ENCODE data around the gene TNPO1.
"Not testable (repeated sequence)": the region's sequence is repeated elsewhere in the genome, so short reads cannot be mapped to it uniquely, and the experiment has no call there.

TNPO1 gene

GRCh38 chr5:72908664-72909063, 92.2 kb downstream of the TNPO1 start:
- Mint-ChIP-seq H3K9me3 (no peaks in the 10 kb centered on the region), H3K27me3 (no peaks in the 10 kb centered on the region), H3K36me3 (ENCODE audit: low read depth) (peaks cover 79% of the 10 kb centered on the region), H3K4me1 (ENCODE audit: low read depth) (peaks cover 4% of the 10 kb centered on the region), H3K4me3 (no peak overlapping the region), H3K27ac (no peak overlapping the region)
- DNase-seq = no peak

GRCh38 chr5:72917371-72917776, 100.9 kb downstream of the TNPO1 start:
- H3K9me3 Mint-ChIP-seq = no peaks in the 10 kb centered on the region
- no peak overlapping the region for H3K27ac Mint-ChIP-seq
- no peak overlapping the region for H3K4me3 Mint-ChIP-seq
- H3K4me1 Mint-ChIP-seq (ENCODE audit: low read depth) = no peaks in the 10 kb centered on the region
- DNase-seq = no peak
- H3K27me3 Mint-ChIP-seq = no peaks in the 10 kb centered on the region
- H3K36me3 Mint-ChIP-seq (ENCODE audit: low read depth) = peaks cover 10% of the 10 kb centered on the region

- Mint-ChIP-seq H3K36me3 (ENCODE audit: low read depth) (no peaks in the 10 kb centered on the region), H3K4me1 (ENCODE audit: low read depth) (no peaks in the 10 kb centered on the region), H3K27ac (no peak overlapping the region), H3K4me3 (no peak overlapping the region), H3K9me3 (no peaks in the 10 kb centered on the region), H3K27me3 (no peaks in the 10 kb centered on the region)
- DNase-seq = no peak
These were observed 104.4 kb downstream of the TNPO1 start for GRCh38 chr5:72920690-72921502.

- DNase-seq = no peak
- Mint-ChIP-seq H3K4me1 (ENCODE audit: low read depth) (no peaks in the 10 kb centered on the region), H3K9me3 (no peaks in the 10 kb centered on the region), H3K27ac (no peak overlapping the region), H3K4me3 (no peak overlapping the region), H3K27me3 (peaks cover 7% of the 10 kb centered on the region), H3K36me3 (ENCODE audit: low read depth) (no peaks in the 10 kb centered on the region)
These were observed 105.4 kb downstream of the TNPO1 start for GRCh38 chr5:72921886-72922285.

- H3K27ac Mint-ChIP-seq = no peak overlapping the region
- no peak for DNase-seq
- no peaks in the 10 kb centered on the region for H3K9me3 Mint-ChIP-seq
- no peaks in the 10 kb centered on the region for H3K36me3 Mint-ChIP-seq (ENCODE audit: low read depth)
- H3K27me3 Mint-ChIP-seq = peaks cover 13% of the 10 kb centered on the region
- no peak overlapping the region for H3K4me3 Mint-ChIP-seq
- H3K4me1 Mint-ChIP-seq (ENCODE audit: low read depth) = no peaks in the 10 kb centered on the region
These were observed 106.0 kb downstream of the TNPO1 start for GRCh38 chr5:72922422-72922821.

GRCh38 chr5:72925336-72926010, 109.0 kb downstream of the TNPO1 start:
- Mint-ChIP-seq H3K27me3 (peaks cover 30% of the 10 kb centered on the region), H3K4me1 (ENCODE audit: low read depth) (no peaks in the 10 kb centered on the region), H3K9me3 (no peaks in the 10 kb centered on the region), H3K27ac (no peak overlapping the region), H3K4me3 (no peak overlapping the region), H3K36me3 (ENCODE audit: low read depth) (no peaks in the 10 kb centered on the region)
- no peak for DNase-seq

GRCh38 chr5:72932686-72933085, 116.2 kb downstream of the TNPO1 start:
- not testable (repeated sequence) for H3K27ac Mint-ChIP-seq; H3K4me3 Mint-ChIP-seq; H3K9me3 Mint-ChIP-seq; H3K36me3 Mint-ChIP-seq (ENCODE audit: low read depth); H3K4me1 Mint-ChIP-seq (ENCODE audit: low read depth); DNase-seq
- peaks cover 51% of the 10 kb centered on the region for H3K27me3 Mint-ChIP-seq

GRCh38 chr5:72934953-72935725, 118.7 kb downstream of the TNPO1 start:
- peaks cover 55% of the 10 kb centered on the region for H3K27me3 Mint-ChIP-seq
- not testable (repeated sequence) for H3K4me1 Mint-ChIP-seq (ENCODE audit: low read depth); DNase-seq; H3K9me3 Mint-ChIP-seq; H3K27ac Mint-ChIP-seq; H3K36me3 Mint-ChIP-seq (ENCODE audit: low read depth); H3K4me3 Mint-ChIP-seq

- Mint-ChIP-seq H3K9me3 (no peaks in the 10 kb centered on the region), H3K4me3 (no peak overlapping the region), H3K27ac (no peak overlapping the region), H3K36me3 (ENCODE audit: low read depth) (no peaks in the 10 kb centered on the region), H3K27me3 (peaks cover 57% of the 10 kb centered on the region), H3K4me1 (ENCODE audit: low read depth) (no peaks in the 10 kb centered on the region)
- no peak for DNase-seq
These were observed 120.4 kb downstream of the TNPO1 start for GRCh38 chr5:72936893-72937292.

GRCh38 chr5:72937517-72938061, 121.1 kb downstream of the TNPO1 start:
- Mint-ChIP-seq H3K27ac (no peak overlapping the region), H3K4me1 (ENCODE audit: low read depth) (no peaks in the 10 kb centered on the region), H3K27me3 (peaks cover 57% of the 10 kb centered on the region), H3K36me3 (ENCODE audit: low read depth) (no peaks in the 10 kb centered on the region), H3K9me3 (no peaks in the 10 kb centered on the region), H3K4me3 (no peak overlapping the region)
- no peak for DNase-seq

GRCh38 chr5:72938206-72938605, 121.7 kb downstream of the TNPO1 start:
- no peaks in the 10 kb centered on the region for H3K4me1 Mint-ChIP-seq (ENCODE audit: low read depth)
- no peak for DNase-seq
- H3K27me3 Mint-ChIP-seq = peaks cover 60% of the 10 kb centered on the region
- H3K9me3 Mint-ChIP-seq = no peaks in the 10 kb centered on the region
- H3K4me3 Mint-ChIP-seq = no peak overlapping the region
- H3K27ac Mint-ChIP-seq = no peak overlapping the region
- no peaks in the 10 kb centered on the region for H3K36me3 Mint-ChIP-seq (ENCODE audit: low read depth)

- Mint-ChIP-seq H3K36me3 (ENCODE audit: low read depth) (no peaks in the 10 kb centered on the region), H3K27ac (no peak overlapping the region), H3K27me3 (peaks cover 54% of the 10 kb centered on the region), H3K4me3 (no peak overlapping the region), H3K9me3 (no peaks in the 10 kb centered on the region), H3K4me1 (ENCODE audit: low read depth) (no peaks in the 10 kb centered on the region)
- no peak for DNase-seq
These were observed 123.6 kb downstream of the TNPO1 start for GRCh38 chr5:72940082-72940481.

GRCh38 chr5:72943307-72943706, 126.8 kb downstream of the TNPO1 start:
- Mint-ChIP-seq H3K27ac (no peak overlapping the region), H3K4me1 (ENCODE audit: low read depth) (no peaks in the 10 kb centered on the region), H3K4me3 (no peak overlapping the region), H3K9me3 (no peaks in the 10 kb centered on the region), H3K27me3 (peaks cover 45% of the 10 kb centered on the region), H3K36me3 (ENCODE audit: low read depth) (no peaks in the 10 kb centered on the region)
- DNase-seq = no peak

GRCh38 chr5:72947498-72947897, 131.0 kb downstream of the TNPO1 start:
- Mint-ChIP-seq H3K9me3 (no peaks in the 10 kb centered on the region), H3K4me3 (no peak overlapping the region), H3K27me3 (peaks cover 44% of the 10 kb centered on the region), H3K27ac (no peak overlapping the region), H3K36me3 (ENCODE audit: low read depth) (no peaks in the 10 kb centered on the region), H3K4me1 (ENCODE audit: low read depth) (no peaks in the 10 kb centered on the region)
- no peak for DNase-seq
